Measurements from ENCODE around the gene CACNG4.

CACNG4 gene

GRCh38 chr17:67049025-67049739, 84.7 kb downstream of the CACNG4 start:
- no peak for DNase-seq

GRCh38 chr17:67050066-67050465, 85.6 kb downstream of the CACNG4 start:
- no peak for DNase-seq

- DNase-seq, result no peak
Observed at GRCh38 chr17:67050471-67051154, 86.1 kb downstream of the CACNG4 start.

GRCh38 chr17:67051155-67051538, 86.6 kb downstream of the CACNG4 start:
- no peak for DNase-seq

- no peak for DNase-seq
Observed at GRCh38 chr17:67051837-67052236, 87.3 kb downstream of the CACNG4 start.

GRCh38 chr17:67052720-67053437, 88.4 kb downstream of the CACNG4 start:
- DNase-seq, result no peak

- no peak for DNase-seq
Observed at GRCh38 chr17:67053438-67054000, 89.0 kb downstream of the CACNG4 start.

- DNase-seq, result no peak
Observed at GRCh38 chr17:67054011-67054591, 89.6 kb downstream of the CACNG4 start.

GRCh38 chr17:67054608-67055007, 90.1 kb downstream of the CACNG4 start:
- DNase-seq, result no peak

GRCh38 chr17:67055041-67055443, 90.5 kb downstream of the CACNG4 start:
- DNase-seq, result no peak

GRCh38 chr17:67055811-67056745, 91.6 kb downstream of the CACNG4 start:
- no peak for DNase-seq

- no peak for DNase-seq
Observed at GRCh38 chr17:67056746-67057490, 92.4 kb downstream of the CACNG4 start.

GRCh38 chr17:67058036-67058435, 93.5 kb downstream of the CACNG4 start:
- DNase-seq, result no peak

GRCh38 chr17:67059372-67059771, 94.9 kb downstream of the CACNG4 start:
- DNase-seq, result no peak

- no peak for DNase-seq
Observed at GRCh38 chr17:67063141-67063540, 98.6 kb downstream of the CACNG4 start.

GRCh38 chr17:67066717-67067116, 102.2 kb downstream of the CACNG4 start:
- DNase-seq, result no peak

- no peak for DNase-seq
Observed at GRCh38 chr17:67067571-67068482, 103.3 kb downstream of the CACNG4 start.

- no peak for DNase-seq
Observed at GRCh38 chr17:67068999-67069398, 104.5 kb downstream of the CACNG4 start.

GRCh38 chr17:67069603-67070136, 105.2 kb downstream of the CACNG4 start:
- no peak for DNase-seq

- no peak for DNase-seq
Observed at GRCh38 chr17:67071595-67071994, 107.1 kb downstream of the CACNG4 start.
